Measurements from ENCODE around the gene HHIP.

HHIP gene

GRCh38 chr4:144647590-144647989, 1.6 kb downstream of the HHIP start:
- TF ChIP-seq EZH2phosphoT487 (IDR thresholded peaks at IDR 0.05; ENCODE audit: borderline replicate concordance, low read length) (no peak), CTCF (IDR thresholded peaks at IDR 0.05; ENCODE audit: low read depth, low read length, poor library complexity, severe bottlenecking) (no peak)
- H3K9me3 ChIP-seq (ENCODE audit: control insufficient read depth, insufficient read depth, low read length) = no peaks in the 10 kb centered on the region
- no peaks in the 10 kb centered on the region for H3F3A ChIP-seq (ENCODE audit: control insufficient read depth, insufficient read depth)
- H3K9me2 ChIP-seq (replicated peaks; ENCODE audit: control insufficient read depth, low read length) = no peaks in the 10 kb centered on the region
- no peaks in the 10 kb centered on the region for H3K79me2 ChIP-seq (ENCODE audit: control insufficient read depth, low read length)
- no peak overlapping the region for H3K4me2 ChIP-seq (ENCODE audit: low read length)
- H3K4me3 ChIP-seq (ENCODE audit: low read length) = no peak overlapping the region
- H3K4me1 ChIP-seq (ENCODE audit: control insufficient read depth, low read length) = no peaks in the 10 kb centered on the region
- no peaks in the 10 kb centered on the region for H3K36me3 ChIP-seq (ENCODE audit: control insufficient read depth, low read length)
- no peak overlapping the region for H3K27ac ChIP-seq (ENCODE audit: low read depth, low read length)
- H3K27me3 ChIP-seq (ENCODE audit: control insufficient read depth, low read length) = peaks cover 24% of the 10 kb centered on the region
- H4K20me1 ChIP-seq (ENCODE audit: control insufficient read depth, insufficient read depth, low read depth, low read length) = no peaks in the 10 kb centered on the region

- H3K4me1 ChIP-seq (ENCODE audit: control insufficient read depth, low read length) = no peaks in the 10 kb centered on the region
- no peak overlapping the region for H3K4me2 ChIP-seq (ENCODE audit: low read length)
- H3K9me2 ChIP-seq (replicated peaks; ENCODE audit: control insufficient read depth, low read length) = no peaks in the 10 kb centered on the region
- H3K9me3 ChIP-seq (ENCODE audit: control insufficient read depth, insufficient read depth, low read length) = no peaks in the 10 kb centered on the region
- H3K27ac ChIP-seq (ENCODE audit: low read depth, low read length) = no peak overlapping the region
- no peak overlapping the region for H3K4me3 ChIP-seq (ENCODE audit: low read length)
- TF ChIP-seq CTCF (IDR thresholded peaks at IDR 0.05; ENCODE audit: low read depth, low read length, poor library complexity, severe bottlenecking) (no peak), EZH2phosphoT487 (IDR thresholded peaks at IDR 0.05; ENCODE audit: borderline replicate concordance, low read length) (no peak)
- no peaks in the 10 kb centered on the region for H3K79me2 ChIP-seq (ENCODE audit: control insufficient read depth, low read length)
- H3K36me3 ChIP-seq (ENCODE audit: control insufficient read depth, low read length) = no peaks in the 10 kb centered on the region
- no peaks in the 10 kb centered on the region for H3F3A ChIP-seq (ENCODE audit: control insufficient read depth, insufficient read depth)
- no peaks in the 10 kb centered on the region for H4K20me1 ChIP-seq (ENCODE audit: control insufficient read depth, insufficient read depth, low read depth, low read length)
- peaks cover 24% of the 10 kb centered on the region for H3K27me3 ChIP-seq (ENCODE audit: control insufficient read depth, low read length)
Observed at GRCh38 chr4:144648042-144648441, 2.1 kb downstream of the HHIP start.

- TF ChIP-seq EZH2phosphoT487 (IDR thresholded peaks at IDR 0.05; ENCODE audit: borderline replicate concordance, low read length) (no peak), CTCF (IDR thresholded peaks at IDR 0.05; ENCODE audit: low read depth, low read length, poor library complexity, severe bottlenecking) (no peak)
- Histone ChIP-seq H3K4me2 (ENCODE audit: low read length) (no peak overlapping the region), H3K79me2 (ENCODE audit: control insufficient read depth, low read length) (no peaks in the 10 kb centered on the region), H3K4me1 (ENCODE audit: control insufficient read depth, low read length) (no peaks in the 10 kb centered on the region), H4K20me1 (ENCODE audit: control insufficient read depth, insufficient read depth, low read depth, low read length) (no peaks in the 10 kb centered on the region), H3K27ac (ENCODE audit: low read depth, low read length) (no peak overlapping the region), H3K36me3 (ENCODE audit: control insufficient read depth, low read length) (no peaks in the 10 kb centered on the region), H3K27me3 (ENCODE audit: control insufficient read depth, low read length) (peaks cover 22% of the 10 kb centered on the region), H3F3A (ENCODE audit: control insufficient read depth, insufficient read depth) (no peaks in the 10 kb centered on the region), H3K9me3 (ENCODE audit: control insufficient read depth, insufficient read depth, low read length) (no peaks in the 10 kb centered on the region), H3K9me2 (replicated peaks; ENCODE audit: control insufficient read depth, low read length) (no peaks in the 10 kb centered on the region), H3K4me3 (ENCODE audit: low read length) (no peak overlapping the region)
Observed at GRCh38 chr4:144649646-144650045, 3.7 kb downstream of the HHIP start.

Measured in DOHH2 (cell line).